ENCODE results near the gene CLASRP.
"Not testable (repeated sequence)": the region's sequence is repeated elsewhere in the genome, so short reads cannot be mapped to it uniquely, and the experiment has no call there.

CLASRP gene

GRCh38 chr19:45106363-45106762, 67.5 kb downstream of the CLASRP start:
- FAIRE-seq = not testable (repeated sequence)

- FAIRE-seq = no peak
Observed at GRCh38 chr19:45107621-45108150, 68.8 kb downstream of the CLASRP start.

GRCh38 chr19:45110851-45111266, 72.0 kb downstream of the CLASRP start:
- FAIRE-seq = no peak

- FAIRE-seq = no peak
Observed at GRCh38 chr19:45112111-45112827, 73.4 kb downstream of the CLASRP start.

GRCh38 chr19:45113628-45114027, 74.8 kb downstream of the CLASRP start:
- FAIRE-seq = no peak

- no peak for FAIRE-seq
Observed at GRCh38 chr19:45114116-45114515, 75.3 kb downstream of the CLASRP start.

GRCh38 chr19:45115809-45116615, 77.2 kb downstream of the CLASRP start:
- no peak for FAIRE-seq

GRCh38 chr19:45117167-45117594, 78.3 kb downstream of the CLASRP start:
- FAIRE-seq = no peak

- FAIRE-seq = no peak
Observed at GRCh38 chr19:45117671-45118070, 78.8 kb downstream of the CLASRP start.

GRCh38 chr19:45118106-45118505, 79.3 kb downstream of the CLASRP start:
- FAIRE-seq = no peak

- FAIRE-seq = not testable (repeated sequence)
Observed at GRCh38 chr19:45118591-45119355, 79.9 kb downstream of the CLASRP start.

- no peak for FAIRE-seq
Observed at GRCh38 chr19:45119582-45119981, 80.7 kb downstream of the CLASRP start.

Data from G401.6 (cell line).